Measurements from ENCODE around the gene RARG.

GRCh38 chr12:53191096-53191884, 40.7 kb downstream of the RARG start:
- TF ChIP-seq POLR2A (IDR thresholded peaks at IDR 0.05): no peak
- TF ChIP-seq CTCF (IDR thresholded peaks at IDR 0.05): no peak
